Thoracic aorta (tissue), 2 donors: ENCODE results near the gene CNTN4. TPM values are rescaled to one million over a fixed set of nuclear protein-coding genes. Genes with fewer than 3 reads are reported as not detected.

ENCODE experiments used
- ATAC-seq: fragments of 150-250 bp; one replicate; pipeline ENCODE4 v1.8.0; 2017; ENCODE audit warnings: low read depth; ENCODE audit not compliant: insufficient number of reproducible peaks, low FRiP score
- DNase-seq: peaks from one replicate; pipeline ENCODE4 v3.0.0-alpha.2; 2020; ENCODE audit warnings: low spot score
- H3K27ac ChIP-seq, 2 donors: fragments of 200-600 bp; sonication (generic); 1 replicate in 1 of 2; 2 replicates in 1 of 2; pipeline ENCODE4 v1.5.1; 2016; ENCODE audit warnings: mild to moderate bottlenecking in 2 of 2, moderate library complexity in 2 of 2
- H3K27me3 ChIP-seq: fragments of 200-600 bp; sonication (generic); replicated peaks from 2 replicates; pipeline ENCODE4 v1.6.0; 2016; ENCODE audit warnings: mild to moderate bottlenecking; ENCODE audit not compliant: insufficient read depth
- H3K36me3 ChIP-seq: fragments of 200-600 bp; sonication (generic); one replicate; pipeline ENCODE4 v1.5.1; 2016
- H3K4me1 ChIP-seq, 2 donors: fragments of 200-600 bp; sonication (generic); 1 replicate in 1 of 2; 2 replicates in 1 of 2; pipeline versions ENCODE4 v1.5.1 to v1.6.0; 2016; ENCODE audit warnings: low read depth in 2 of 2, mild to moderate bottlenecking in 1 of 2; ENCODE audit not compliant: control insufficient read depth in 1 of 2
- H3K4me3 ChIP-seq: fragments of 200-600 bp; sonication (generic); 2 replicates; pipeline ENCODE4 v1.5.1; 2016; ENCODE audit warnings: mild to moderate bottlenecking
- H3K9me3 ChIP-seq: fragments of 200-600 bp; sonication (generic); 2 replicates; pipeline ENCODE4 v1.5.1; 2016
- total RNA-seq, 2 donors: library from RNA; depleted of rRNA; stranded (reverse); fragments of >200 nt; gene quantifications; one replicate each; pipeline versions ENCODE4 v1.1.0 to v1.2.3, GENCODE V29; 2016
- TF ChIP-seq, protein P1 (sequence below): fragments of 200-600 bp; sonication (generic); IDR thresholded peaks from one replicate; pipeline ENCODE4 v1.5.1; 2019; ENCODE audit warnings: antibody characterized with exemption

The CNTN4 gene
- total RNA-seq, 2 donors from 2014 or later, result 103 to 116 TPM

DNA sequence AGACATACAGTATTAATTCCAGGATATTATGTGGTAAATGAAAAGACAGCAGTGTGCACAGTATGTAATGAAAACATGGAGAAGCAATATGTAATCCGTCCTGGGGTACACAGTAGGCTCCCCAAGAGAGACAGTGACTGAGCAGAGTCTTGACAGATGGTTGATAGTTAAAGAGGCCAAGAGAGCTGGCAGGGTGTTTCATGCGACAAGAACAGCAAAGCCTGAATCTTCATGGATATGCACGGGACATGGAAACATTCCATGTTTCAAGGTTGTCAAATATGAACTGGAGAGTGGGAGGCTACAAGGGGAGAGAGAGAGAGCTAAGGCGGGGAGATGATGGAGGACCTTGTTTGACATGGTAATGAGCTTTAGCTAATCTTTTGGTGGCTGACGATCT is 673.1 kb downstream of the CNTN4 start:
- Histone ChIP-seq H3K4me3 (no peak overlapping the region), H3K36me3 (no peaks in the 10 kb centered on the region), H3K27ac (no peak overlapping the region), H3K9me3 (no peaks in the 10 kb centered on the region), H3K4me1 (no peaks in the 10 kb centered on the region), H3K27me3 (no peaks in the 10 kb centered on the region)
- DNase-seq, result no peak
- ATAC-seq, result no peak
- TF ChIP-seq, protein P1, sequence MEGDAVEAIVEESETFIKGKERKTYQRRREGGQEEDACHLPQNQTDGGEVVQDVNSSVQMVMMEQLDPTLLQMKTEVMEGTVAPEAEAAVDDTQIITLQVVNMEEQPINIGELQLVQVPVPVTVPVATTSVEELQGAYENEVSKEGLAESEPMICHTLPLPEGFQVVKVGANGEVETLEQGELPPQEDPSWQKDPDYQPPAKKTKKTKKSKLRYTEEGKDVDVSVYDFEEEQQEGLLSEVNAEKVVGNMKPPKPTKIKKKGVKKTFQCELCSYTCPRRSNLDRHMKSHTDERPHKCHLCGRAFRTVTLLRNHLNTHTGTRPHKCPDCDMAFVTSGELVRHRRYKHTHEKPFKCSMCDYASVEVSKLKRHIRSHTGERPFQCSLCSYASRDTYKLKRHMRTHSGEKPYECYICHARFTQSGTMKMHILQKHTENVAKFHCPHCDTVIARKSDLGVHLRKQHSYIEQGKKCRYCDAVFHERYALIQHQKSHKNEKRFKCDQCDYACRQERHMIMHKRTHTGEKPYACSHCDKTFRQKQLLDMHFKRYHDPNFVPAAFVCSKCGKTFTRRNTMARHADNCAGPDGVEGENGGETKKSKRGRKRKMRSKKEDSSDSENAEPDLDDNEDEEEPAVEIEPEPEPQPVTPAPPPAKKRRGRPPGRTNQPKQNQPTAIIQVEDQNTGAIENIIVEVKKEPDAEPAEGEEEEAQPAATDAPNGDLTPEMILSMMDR, result no peak

DNA sequence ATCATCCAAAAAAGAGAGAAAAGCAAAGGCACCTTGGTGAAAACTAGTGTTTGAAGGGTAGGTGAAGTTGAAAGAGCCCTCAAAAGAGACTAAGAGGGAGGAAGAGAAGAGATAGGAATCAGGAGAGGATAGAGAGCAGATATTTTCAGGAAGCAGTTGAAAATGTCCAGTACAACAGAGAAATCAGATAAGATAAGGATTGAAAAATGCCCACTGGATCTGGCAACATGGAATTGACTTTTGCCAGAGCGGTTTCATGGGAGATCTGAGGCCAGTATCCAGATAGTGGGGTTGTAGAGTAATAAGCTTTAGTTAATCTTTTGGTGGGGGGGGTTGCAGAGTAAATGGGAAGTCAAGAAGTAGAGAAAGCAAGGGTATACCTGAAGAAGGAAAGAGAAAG is 674.1 kb downstream of the CNTN4 start:
- H3K4me1 ChIP-seq, result no peaks in the 10 kb centered on the region
- H3K9me3 ChIP-seq, result no peaks in the 10 kb centered on the region
- ATAC-seq (no peak), DNase-seq (no peak)
- H3K4me3 ChIP-seq, result no peak overlapping the region
- TF ChIP-seq, protein P1, result no peak
- H3K36me3 ChIP-seq, result no peaks in the 10 kb centered on the region
- no peak overlapping the region for H3K27ac ChIP-seq
- H3K27me3 ChIP-seq, result no peaks in the 10 kb centered on the region

DNA sequence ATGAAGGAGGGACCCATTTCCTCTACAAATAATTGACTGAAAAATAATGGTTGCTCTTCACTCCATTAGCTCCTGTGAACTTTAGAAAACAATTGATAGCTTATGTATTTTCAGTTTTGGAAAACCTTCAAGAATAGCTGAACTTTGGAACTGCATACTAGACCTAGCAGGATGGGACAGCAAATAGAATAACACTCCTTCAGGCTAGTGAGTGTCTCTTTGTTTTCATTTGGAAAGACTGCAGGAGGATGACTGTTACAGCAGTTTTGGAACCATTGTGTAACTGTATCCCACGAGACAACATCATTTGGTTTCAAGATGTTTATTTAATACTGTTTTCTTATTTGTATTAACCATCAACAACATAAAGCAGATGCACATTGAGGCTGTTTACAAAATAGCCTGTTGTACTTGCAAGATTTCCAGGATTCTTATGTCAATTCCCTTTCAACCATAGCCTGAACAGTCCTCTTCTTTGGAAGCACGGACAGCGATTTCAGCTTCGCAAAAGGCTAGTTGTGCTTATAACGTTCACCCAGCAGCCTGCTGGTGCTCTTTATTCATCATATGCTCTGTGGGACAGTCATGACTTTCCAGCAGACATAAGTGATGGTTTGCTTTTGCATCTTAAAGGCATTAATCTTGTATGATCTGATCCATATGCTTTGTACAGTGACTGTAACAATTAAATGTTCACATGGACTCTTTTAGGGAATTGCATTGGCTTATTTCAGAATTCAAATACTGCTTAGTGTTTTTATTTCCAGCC is 676.0 kb downstream of the CNTN4 start:
- H3K36me3 ChIP-seq, result no peaks in the 10 kb centered on the region
- no peak for ATAC-seq
- TF ChIP-seq, protein P1, result no peak

DNA sequence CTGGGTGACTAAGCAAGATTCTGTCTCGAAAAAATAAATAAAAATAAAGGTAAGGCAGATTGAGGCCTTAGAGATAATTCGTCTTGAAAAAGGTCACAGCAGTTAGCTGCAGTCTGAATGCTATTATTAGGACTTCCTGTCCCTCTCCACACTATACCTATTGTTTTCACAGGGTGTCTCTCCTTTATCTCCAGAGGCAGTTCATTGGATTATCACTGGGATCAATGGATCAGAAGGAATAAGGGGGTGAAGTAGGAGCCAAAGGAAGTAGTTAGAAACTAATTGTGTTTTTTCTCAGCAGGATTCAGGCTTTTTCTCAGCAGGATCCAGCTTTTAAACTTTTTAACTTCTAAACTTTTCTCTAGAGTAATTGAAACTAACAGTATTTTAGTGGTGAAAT is 684.6 kb downstream of the CNTN4 start:
- Histone ChIP-seq H3K9me3 (no peaks in the 10 kb centered on the region), H3K36me3 (no peaks in the 10 kb centered on the region), H3K4me1 (no peaks in the 10 kb centered on the region), H3K27ac (no peak overlapping the region), H3K4me3 (no peak overlapping the region), H3K27me3 (no peaks in the 10 kb centered on the region)
- no peak for DNase-seq
- no peak for ATAC-seq
- TF ChIP-seq, protein P1, result no peak

More for the DNA sequence above, 676.0 kb downstream of the CNTN4 start:
- H3K27ac ChIP-seq, result no peak overlapping the region
- H3K9me3 ChIP-seq, result no peaks in the 10 kb centered on the region
- DNase-seq, result no peak
- no peak overlapping the region for H3K4me3 ChIP-seq
- no peaks in the 10 kb centered on the region for H3K4me1 ChIP-seq
- H3K27me3 ChIP-seq, result no peaks in the 10 kb centered on the region

DNA sequence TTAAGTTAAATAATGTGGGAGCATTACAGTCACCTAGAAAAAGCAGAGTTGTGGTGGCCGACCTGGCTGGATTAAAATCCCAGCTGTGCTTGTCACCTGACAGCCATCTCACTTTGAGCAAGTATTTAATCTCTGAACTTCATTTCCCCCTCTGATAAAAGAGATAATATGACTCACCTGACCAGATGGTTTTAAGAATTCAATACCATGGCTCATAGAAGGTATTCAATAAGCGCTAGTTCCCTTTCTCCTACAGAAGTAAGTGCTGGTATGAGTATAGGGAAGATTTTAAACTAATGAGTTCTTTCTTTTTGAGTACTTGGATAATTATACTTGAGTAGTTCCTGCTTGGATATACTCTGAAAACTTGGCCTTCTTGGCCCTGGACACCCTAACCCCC is 686.0 kb downstream of the CNTN4 start:
- H3K27ac ChIP-seq, result no peak overlapping the region
- DNase-seq, result no peak
- no peak for ATAC-seq
- H3K9me3 ChIP-seq, result no peaks in the 10 kb centered on the region
- no peaks in the 10 kb centered on the region for H3K27me3 ChIP-seq
- H3K4me1 ChIP-seq, result no peaks in the 10 kb centered on the region
- TF ChIP-seq, protein P1, result no peak
- H3K36me3 ChIP-seq, result no peaks in the 10 kb centered on the region
- no peak overlapping the region for H3K4me3 ChIP-seq
